Measurements from ENCODE around the gene DNAH8. TPM values are rescaled to one million over a fixed set of nuclear protein-coding genes. Genes with fewer than 3 reads are reported as not detected.

The DNAH8 gene
- total RNA-seq, 1 donor, result under 0.01 TPM

GRCh38 chr6:38824243-38824894, 109.3 kb downstream of the DNAH8 start:
- no peak for DNase-seq (ENCODE audit: low read depth)
- TF ChIP-seq CTCF (IDR thresholded peaks at IDR 0.05; ENCODE audit: insufficient read depth, low read depth, low read length), result no peak
- H3K4me3 ChIP-seq (ENCODE audit: low read depth, low read length), result no peak overlapping the region

GRCh38 chr6:38827024-38827423, 111.9 kb downstream of the DNAH8 start:
- no peak for TF ChIP-seq CTCF (IDR thresholded peaks at IDR 0.05; ENCODE audit: insufficient read depth, low read depth, low read length)
- no peak for DNase-seq (ENCODE audit: low read depth)
- no peak overlapping the region for H3K4me3 ChIP-seq (ENCODE audit: low read depth, low read length)

GRCh38 chr6:38831865-38832264, 116.8 kb downstream of the DNAH8 start:
- no peak for TF ChIP-seq CTCF (IDR thresholded peaks at IDR 0.05; ENCODE audit: insufficient read depth, low read depth, low read length)
- DNase-seq (ENCODE audit: low read depth), result no peak
- no peak overlapping the region for H3K4me3 ChIP-seq (ENCODE audit: low read depth, low read length)

- no peak for TF ChIP-seq CTCF (IDR thresholded peaks at IDR 0.05; ENCODE audit: insufficient read depth, low read depth, low read length)
- H3K4me3 ChIP-seq (ENCODE audit: low read depth, low read length), result no peak overlapping the region
- DNase-seq (ENCODE audit: low read depth), result no peak
Measured at GRCh38 chr6:38833320-38833719, 118.2 kb downstream of the DNAH8 start.

GRCh38 chr6:38836585-38836984, 121.5 kb downstream of the DNAH8 start:
- no peak for TF ChIP-seq CTCF (IDR thresholded peaks at IDR 0.05; ENCODE audit: insufficient read depth, low read depth, low read length)
- H3K4me3 ChIP-seq (ENCODE audit: low read depth, low read length), result no peak overlapping the region
- no peak for DNase-seq (ENCODE audit: low read depth)

GRCh38 chr6:38837101-38837500, 122.0 kb downstream of the DNAH8 start:
- H3K4me3 ChIP-seq (ENCODE audit: low read depth, low read length), result no peak overlapping the region
- no peak for DNase-seq (ENCODE audit: low read depth)
- TF ChIP-seq CTCF (IDR thresholded peaks at IDR 0.05; ENCODE audit: insufficient read depth, low read depth, low read length), result no peak

- H3K4me3 ChIP-seq (ENCODE audit: low read depth, low read length), result no peak overlapping the region
- no peak for TF ChIP-seq CTCF (IDR thresholded peaks at IDR 0.05; ENCODE audit: insufficient read depth, low read depth, low read length)
Measured at GRCh38 chr6:38843798-38844197, 128.7 kb downstream of the DNAH8 start.

More at GRCh38 chr6:38843798-38844197, 128.7 kb downstream of the DNAH8 start:
- no peak for DNase-seq (ENCODE audit: low read depth)
